CD4-positive, CD25-positive, alpha-beta regulatory T cell (primary cell): ENCODE measurements around the gene TF. TPM values are rescaled to one million over a fixed set of nuclear protein-coding genes. Genes with fewer than 3 reads are reported as not detected.

Source experiments
- ATAC-seq, 2 donors: fragments of 150-1000 bp; cut with Tn5 transposase; one replicate each; pipeline ENCODE4 v1.10.0; 2021; ENCODE audit warnings: low read depth in 2 of 2, moderate number of reproducible peaks in 2 of 2, moderate library complexity in 1 of 2
- DNase-seq, 3 donors: peaks; one replicate each; pipeline versions ENCODE4 v3.0.0 to v3.0.0-alpha.2; 2012 to 2022; ENCODE audit warnings: mixed read lengths in 1 of 3
- H3K27ac ChIP-seq: one replicate; pipeline ENCODE4 v1.7.0; 2013; ENCODE audit warnings: mild to moderate bottlenecking, low read length; ENCODE audit not compliant: insufficient read depth, poor library complexity, severe bottlenecking
- H3K27me3 ChIP-seq: one replicate; pipeline ENCODE4 v1.7.0; 2013; ENCODE audit warnings: low read length; ENCODE audit not compliant: control insufficient read depth, insufficient read depth
- H3K36me3 ChIP-seq: one replicate; pipeline ENCODE4 v1.7.0; 2013; ENCODE audit warnings: mild to moderate bottlenecking, low read length, moderate library complexity; ENCODE audit not compliant: control insufficient read depth, insufficient read depth
- H3K4me1 ChIP-seq: 2 replicates; pipeline ENCODE4 v1.7.0; 2013; ENCODE audit warnings: mild to moderate bottlenecking, low read length; ENCODE audit not compliant: insufficient read depth, control insufficient read depth, poor library complexity, severe bottlenecking
- H3K4me3 ChIP-seq: one replicate; pipeline ENCODE4 v1.7.0; 2013; ENCODE audit warnings: low read depth, mild to moderate bottlenecking, low read length, moderate library complexity
- H3K9me3 ChIP-seq, 2 experiments: 1 replicate in 1 of 2; 2 replicates in 1 of 2; pipeline ENCODE4 v1.7.0; 2013; ENCODE audit warnings: low read length in 2 of 2, mild to moderate bottlenecking in 1 of 2, moderate library complexity in 1 of 2; ENCODE audit not compliant: control insufficient read depth in 2 of 2
- H3K27ac Mint-ChIP-seq, 3 donors: one replicate each; pipeline ENCODE4 v1.8.0; 2020 to 2022; ENCODE audit warnings: mild to moderate bottlenecking in 3 of 3, mixed read lengths in 3 of 3, moderate library complexity in 2 of 3
- H3K27me3 Mint-ChIP-seq: one replicate; pipeline ENCODE4 v1.8.0; 2022; ENCODE audit warnings: mild to moderate bottlenecking, mixed read lengths
- H3K36me3 Mint-ChIP-seq: one replicate; pipeline ENCODE4 v1.8.0; 2020; ENCODE audit warnings: mixed read lengths
- H3K4me1 Mint-ChIP-seq, 4 donors: one replicate each; pipeline ENCODE4 v1.8.0; 2020 to 2022; ENCODE audit warnings: mixed read lengths in 4 of 4, mild to moderate bottlenecking in 1 of 4
- H3K4me3 Mint-ChIP-seq, 4 donors: one replicate each; pipeline ENCODE4 v1.8.0; 2020 to 2022; ENCODE audit warnings: mild to moderate bottlenecking in 4 of 4, mixed read lengths in 4 of 4, moderate library complexity in 3 of 4
- H3K9me3 Mint-ChIP-seq, 7 donors: one replicate each; pipeline ENCODE4 v1.8.0; 2020 to 2022; ENCODE audit warnings: mixed read lengths in 7 of 7, mild to moderate bottlenecking in 3 of 7, moderate library complexity in 2 of 7
- polyA plus RNA-seq, 4 donors: library from polyadenylated mRNA; unstranded; fragments of 300-500 nt; fragmentation: Illumina TruSeq; gene quantifications; one replicate each; pipeline ENCODE4 v1.2.3, GENCODE V29; 2021
- total RNA-seq: library from RNA; stranded (reverse); gene quantifications from one replicate; pipeline ENCODE4 v1.2.3, GENCODE V29; 2022

Gene TF
- total and polyA plus RNA-seq, 5 donors from 2014 or later: 0.52 TPM; not detected in 4

DNA sequence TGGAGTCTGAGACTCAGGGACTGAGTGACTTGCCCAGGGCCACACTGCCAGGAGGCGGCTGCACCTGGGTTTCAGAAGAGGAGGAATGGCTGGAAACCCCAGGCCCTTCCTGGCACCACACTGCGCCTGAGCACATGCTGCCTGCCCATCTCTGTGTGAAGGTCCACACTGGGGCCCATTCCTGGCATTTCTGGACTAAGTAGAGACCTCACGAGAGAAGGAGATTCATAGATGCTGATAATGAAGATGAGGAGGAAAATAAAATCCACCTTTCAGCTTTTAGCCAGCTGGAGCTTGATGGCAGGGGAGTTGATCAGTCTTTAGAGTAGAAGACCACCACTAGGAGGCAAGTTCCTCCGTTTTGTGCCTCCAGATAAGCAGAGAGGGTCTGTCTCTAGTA lies 40.2 kb upstream of the TF start:
- no peak overlapping the region for H3K27ac ChIP-seq
- H3K27me3 ChIP-seq: peaks cover 10% of the 10 kb centered on the region
- DNase-seq (no peak), ATAC-seq (no peak)
- H3K27ac Mint-ChIP-seq: no peak overlapping the region
- H3K4me3 ChIP-seq: no peak overlapping the region
- peaks cover 34% of the 10 kb centered on the region for H3K27me3 Mint-ChIP-seq
- no peaks in the 10 kb centered on the region for H3K9me3 ChIP-seq
- H3K4me1 ChIP-seq: no peaks in the 10 kb centered on the region
- no peaks in the 10 kb centered on the region for H3K36me3 ChIP-seq
- H3K36me3 Mint-ChIP-seq: no peaks in the 10 kb centered on the region
- H3K4me1 Mint-ChIP-seq: no peaks in the 10 kb centered on the region
- no peak overlapping the region for H3K4me3 Mint-ChIP-seq
- peaks cover 0 to 3% (median 0%) of the 10 kb centered on the region in 7 donors for H3K9me3 Mint-ChIP-seq

DNA sequence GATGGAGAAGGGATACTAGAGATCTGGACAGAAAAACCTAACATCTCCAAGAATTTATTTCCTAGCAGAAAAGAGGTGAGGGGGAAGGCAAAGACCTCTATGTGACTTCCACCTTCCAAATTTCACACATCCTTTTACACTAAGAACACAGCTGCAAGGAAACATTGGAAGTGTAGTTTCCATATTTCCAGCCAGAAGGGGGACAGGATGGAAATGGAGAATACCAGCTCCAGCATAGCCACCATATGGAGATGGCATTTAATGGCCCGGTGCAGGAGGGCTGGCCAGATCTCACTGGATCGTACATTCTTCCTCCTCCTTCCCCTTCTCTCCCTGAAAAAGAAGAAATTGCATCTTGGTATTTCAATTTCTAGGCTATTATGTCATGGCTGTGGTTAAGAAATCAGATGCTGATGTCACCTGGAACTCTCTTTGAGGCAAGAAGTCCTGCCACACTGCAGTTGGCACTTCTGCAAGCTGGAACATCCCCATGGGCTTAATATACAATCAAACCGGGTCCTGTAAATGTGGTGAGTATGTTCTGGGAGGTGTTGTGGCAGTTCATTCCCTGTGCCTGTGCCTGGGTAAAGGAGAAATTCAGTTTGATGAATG lies 36.9 kb upstream of the TF start:
- Histone ChIP-seq H3K36me3 (no peaks in the 10 kb centered on the region), H3K4me3 (no peak overlapping the region), H3K27me3 (peaks cover 6% of the 10 kb centered on the region), H3K4me1 (no peaks in the 10 kb centered on the region), H3K27ac (no peak overlapping the region), H3K9me3 (no peaks in the 10 kb centered on the region)
- DNase-seq (no peak), ATAC-seq (no peak)
- Mint-ChIP-seq H3K4me1 (no peaks in the 10 kb centered on the region), H3K27me3 (peaks cover 29% of the 10 kb centered on the region), H3K36me3 (no peaks in the 10 kb centered on the region), H3K9me3 (peaks cover 0 to 3% (median 0%) of the 10 kb centered on the region in 7 donors), H3K4me3 (no peak overlapping the region), H3K27ac (no peak overlapping the region)

DNA sequence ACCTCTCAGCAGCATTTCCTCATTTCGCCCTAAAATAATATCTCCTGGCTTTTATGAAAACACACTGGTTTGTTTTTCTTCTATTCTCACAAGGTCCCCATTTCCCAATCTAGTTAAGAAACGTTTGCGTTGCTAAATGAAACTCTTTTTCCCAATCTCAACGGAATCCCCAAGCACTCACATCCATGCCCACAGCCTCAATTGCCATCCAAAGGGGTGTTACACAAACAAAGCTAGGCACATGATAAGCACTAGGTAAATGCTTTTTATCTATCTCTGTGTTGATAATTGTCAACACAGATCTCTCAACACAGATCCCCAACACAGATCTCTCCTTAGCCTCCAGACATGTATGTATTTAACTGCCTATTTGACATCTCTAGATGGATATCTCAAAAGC lies 35.2 kb upstream of the TF start:
- no peak overlapping the region for H3K4me3 Mint-ChIP-seq
- no peak overlapping the region for H3K27ac Mint-ChIP-seq

DNA sequence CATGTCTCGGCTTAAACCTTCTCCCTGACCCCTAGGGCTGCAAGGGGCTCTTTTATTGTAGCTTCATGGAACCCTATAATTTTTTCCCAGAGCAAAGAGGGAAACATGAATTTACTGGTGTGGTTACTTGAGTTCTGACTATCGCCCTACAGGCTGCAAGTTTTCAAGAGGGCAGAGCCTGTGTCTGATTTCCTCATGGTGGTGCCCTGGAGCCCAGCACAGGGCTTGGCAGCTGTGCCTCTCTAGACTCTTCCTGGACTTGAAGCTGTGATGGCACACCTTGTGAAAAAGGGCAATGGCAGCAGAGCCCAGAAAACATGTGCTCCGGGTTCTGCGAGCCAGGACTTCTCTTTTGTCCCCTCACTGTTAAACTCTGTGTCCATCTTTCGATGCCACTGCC lies 34.2 kb upstream of the TF start:
- no peaks in the 10 kb centered on the region for H3K4me1 ChIP-seq
- H3K4me3 Mint-ChIP-seq: no peak overlapping the region
- H3K4me3 ChIP-seq: no peak overlapping the region
- no peaks in the 10 kb centered on the region for H3K9me3 ChIP-seq
- no peaks in the 10 kb centered on the region for H3K4me1 Mint-ChIP-seq
- H3K36me3 Mint-ChIP-seq: no peaks in the 10 kb centered on the region
- no peaks in the 10 kb centered on the region for H3K36me3 ChIP-seq
- H3K27ac Mint-ChIP-seq: no peak overlapping the region
- H3K9me3 Mint-ChIP-seq: peaks cover 0 to 2% (median 0%) of the 10 kb centered on the region in 7 donors
- ATAC-seq: no peak
- H3K27ac ChIP-seq: no peak overlapping the region
- no peak for DNase-seq
- peaks cover 17% of the 10 kb centered on the region for H3K27me3 Mint-ChIP-seq
- H3K27me3 ChIP-seq: no peaks in the 10 kb centered on the region

More for the DNA sequence above, 35.2 kb upstream of the TF start:
- no peaks in the 10 kb centered on the region for H3K36me3 Mint-ChIP-seq
- peaks cover 0 to 2% (median 0%) of the 10 kb centered on the region in 7 donors for H3K9me3 Mint-ChIP-seq
- H3K27ac ChIP-seq: no peak overlapping the region
- no peaks in the 10 kb centered on the region for H3K9me3 ChIP-seq
- H3K4me1 ChIP-seq: no peaks in the 10 kb centered on the region
- H3K36me3 ChIP-seq: no peaks in the 10 kb centered on the region
- peaks cover 21% of the 10 kb centered on the region for H3K27me3 Mint-ChIP-seq
- DNase-seq (no peak), ATAC-seq (no peak)
- H3K4me3 ChIP-seq: no peak overlapping the region
- peaks cover 3% of the 10 kb centered on the region for H3K27me3 ChIP-seq
- H3K4me1 Mint-ChIP-seq: no peaks in the 10 kb centered on the region

DNA sequence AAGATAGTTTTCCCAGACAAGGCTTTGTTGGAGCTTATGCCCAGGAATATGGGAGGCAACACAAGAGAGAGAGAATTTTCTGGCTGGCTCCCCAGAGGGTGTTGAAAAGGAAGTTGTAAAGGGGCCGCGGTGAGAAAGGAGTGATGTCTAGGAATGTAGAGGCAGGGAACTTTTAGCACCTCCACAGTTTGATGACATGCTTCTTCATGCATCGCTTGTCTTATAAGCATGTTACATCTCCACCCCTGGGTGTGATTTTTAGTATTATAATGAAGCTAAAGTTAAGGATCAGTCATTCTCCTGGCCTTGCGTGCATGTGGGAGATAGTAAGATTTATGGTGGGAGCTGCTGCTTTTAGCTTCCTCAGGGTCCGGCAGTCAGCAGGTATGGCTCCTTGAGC lies 32.8 kb upstream of the TF start:
- Mint-ChIP-seq H3K4me1 (no peaks in the 10 kb centered on the region), H3K9me3 (peaks cover 0 to 2% (median 0%) of the 10 kb centered on the region in 7 donors), H3K36me3 (no peaks in the 10 kb centered on the region), H3K4me3 (no peak overlapping the region), H3K27me3 (peaks cover 16% of the 10 kb centered on the region), H3K27ac (no peak overlapping the region)
- ATAC-seq: no peak
- Histone ChIP-seq H3K27ac (no peak overlapping the region), H3K27me3 (no peaks in the 10 kb centered on the region), H3K36me3 (no peaks in the 10 kb centered on the region), H3K9me3 (no peaks in the 10 kb centered on the region), H3K4me1 (no peaks in the 10 kb centered on the region), H3K4me3 (no peak overlapping the region)
- DNase-seq: no peak

DNA sequence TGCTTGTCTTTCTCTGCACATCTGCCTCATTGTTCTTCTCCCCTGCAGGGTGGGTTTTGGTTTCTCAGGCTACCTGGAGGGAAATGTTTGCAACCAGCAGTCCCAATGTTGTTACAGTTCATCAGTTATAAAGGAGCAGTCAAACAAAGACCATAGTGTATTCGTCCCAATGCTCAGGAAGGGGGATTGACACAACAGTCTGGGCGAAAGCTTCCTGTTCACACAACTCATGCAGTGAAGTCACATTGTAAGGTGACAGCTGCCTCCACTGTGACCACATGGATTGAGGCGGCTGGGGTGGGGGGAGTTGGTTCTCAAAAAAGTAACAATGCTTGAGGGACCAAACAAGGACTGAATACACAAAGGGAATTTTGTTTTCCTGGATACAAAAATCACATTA lies 28.8 kb upstream of the TF start:
- Mint-ChIP-seq H3K4me3 (no peak overlapping the region), H3K27me3 (no peaks in the 10 kb centered on the region), H3K4me1 (no peaks in the 10 kb centered on the region), H3K27ac (no peak overlapping the region), H3K36me3 (peaks cover 4% of the 10 kb centered on the region), H3K9me3 (peaks cover 0 to 4% (median 0%) of the 10 kb centered on the region in 7 donors)
- H3K9me3 ChIP-seq: peaks cover 2% of the 10 kb centered on the region in 2 experiments
- no peak for ATAC-seq
- no peak for DNase-seq
- H3K27me3 ChIP-seq: peaks cover 4% of the 10 kb centered on the region
- no peak overlapping the region for H3K27ac ChIP-seq
- no peaks in the 10 kb centered on the region for H3K4me1 ChIP-seq
- H3K4me3 ChIP-seq: no peak overlapping the region
- H3K36me3 ChIP-seq: no peaks in the 10 kb centered on the region

DNA sequence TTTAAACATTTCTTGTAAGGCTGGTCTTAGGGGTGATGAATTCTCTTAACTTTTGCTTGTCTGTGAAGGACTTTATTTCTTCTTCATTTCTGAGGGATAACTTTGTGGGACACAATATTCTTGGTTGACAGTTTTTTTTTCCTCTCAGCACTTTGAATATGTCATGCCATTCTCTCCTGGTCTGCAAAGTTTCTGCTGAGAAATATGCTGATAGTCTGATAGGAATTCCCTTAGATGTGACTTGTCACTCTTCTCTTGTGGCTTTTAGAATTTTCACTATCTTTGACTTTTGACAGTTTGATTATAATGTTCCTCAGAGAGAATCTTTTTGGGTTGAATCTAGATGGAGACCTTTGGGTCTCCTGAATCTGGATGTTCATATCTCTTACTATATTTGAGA lies 23.3 kb upstream of the TF start:
- H3K27me3 ChIP-seq: peaks cover 7% of the 10 kb centered on the region
- Mint-ChIP-seq H3K4me1 (no peaks in the 10 kb centered on the region), H3K36me3 (peaks cover 6% of the 10 kb centered on the region), H3K27me3 (no peaks in the 10 kb centered on the region), H3K9me3 (peaks cover 0 to 21% (median 5%) of the 10 kb centered on the region in 7 donors), H3K4me3 (no peak overlapping the region), H3K27ac (no peak overlapping the region)
- H3K4me3 ChIP-seq: no peak overlapping the region
- DNase-seq (no peak), ATAC-seq (no peak)
- H3K4me1 ChIP-seq: no peaks in the 10 kb centered on the region
- H3K27ac ChIP-seq: no peak overlapping the region
- peaks cover 11% of the 10 kb centered on the region in 2 experiments for H3K9me3 ChIP-seq
- no peaks in the 10 kb centered on the region for H3K36me3 ChIP-seq

DNA sequence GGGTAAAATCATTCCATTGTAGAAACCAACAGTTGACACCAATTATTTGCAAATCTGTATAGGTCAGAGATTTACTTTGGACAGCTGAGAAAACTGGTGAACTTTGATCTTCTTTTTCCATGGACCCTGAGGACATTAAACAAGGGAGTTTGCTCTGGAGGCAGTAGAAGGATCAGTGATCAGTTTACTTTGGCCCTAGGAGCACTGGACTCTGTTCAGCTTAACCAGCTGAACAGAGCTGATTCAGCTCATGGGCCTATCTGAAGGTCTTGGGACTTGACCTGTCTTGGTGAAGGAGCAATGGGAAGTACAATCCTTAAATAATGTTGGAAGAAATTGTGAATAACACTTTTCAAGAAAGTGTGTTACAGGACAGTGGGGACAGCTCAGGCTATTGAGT lies 15.2 kb upstream of the TF start:
- Histone ChIP-seq H3K4me3 (no peak overlapping the region), H3K27me3 (peaks cover 6% of the 10 kb centered on the region), H3K36me3 (no peaks in the 10 kb centered on the region), H3K4me1 (no peaks in the 10 kb centered on the region), H3K9me3 (peaks cover 0 to 2% of the 10 kb centered on the region in 2 experiments), H3K27ac (no peak overlapping the region)
- Mint-ChIP-seq H3K27me3 (peaks cover 19% of the 10 kb centered on the region), H3K4me1 (no peaks in the 10 kb centered on the region), H3K36me3 (no peaks in the 10 kb centered on the region), H3K9me3 (peaks cover 0 to 12% (median 6%) of the 10 kb centered on the region in 7 donors), H3K27ac (no peak overlapping the region), H3K4me3 (no peak overlapping the region)
- ATAC-seq (no peak), DNase-seq (no peak)
